Measurements from ENCODE around the gene ATP13A4.

- TF ChIP-seq CTCF (IDR thresholded peaks at IDR 0.05) (no peak), POLR2A (IDR thresholded peaks at IDR 0.05) (no peak)
Measured at GRCh38 chr3:193499801-193500485, 54.8 kb downstream of the ATP13A4 start.
